NOMO-1 treated with dmso at 0.1 percent for 144 hours (cell line): ENCODE measurements around the gene SSTR5.
"Not testable (repeated sequence)": the region's sequence is repeated elsewhere in the genome, so short reads cannot be mapped to it uniquely, and the experiment has no call there.

ENCODE experiments used
- DNase-seq: peaks from one replicate; lab custom pipeline; 2025; ENCODE audit not compliant: unreplicated experiment; lab: John Stamatoyannopoulos, UW

The SSTR5 gene

GRCh38 chr16:1073566-1074378 is 1.2 kb downstream of the SSTR5 start:
- no peak for DNase-seq

- no peak for DNase-seq
Observed at GRCh38 chr16:1074379-1074649, 1.8 kb downstream of the SSTR5 start.

- no peak for DNase-seq
Observed at GRCh38 chr16:1075546-1075945, 3.0 kb downstream of the SSTR5 start.

GRCh38 chr16:1076801-1077576 is 4.4 kb downstream of the SSTR5 start:
- DNase-seq: no peak

GRCh38 chr16:1077877-1078578 is 5.5 kb downstream of the SSTR5 start:
- no peak for DNase-seq

GRCh38 chr16:1078579-1079021 is 6.1 kb downstream of the SSTR5 start:
- DNase-seq: no peak

GRCh38 chr16:1079341-1079740 is 6.8 kb downstream of the SSTR5 start:
- DNase-seq: no peak

- no peak for DNase-seq
Observed at GRCh38 chr16:1079786-1080525, 7.4 kb downstream of the SSTR5 start.

- DNase-seq: no peak
Observed at GRCh38 chr16:1080801-1081733, 8.5 kb downstream of the SSTR5 start.

- no peak for DNase-seq
Observed at GRCh38 chr16:1081734-1082265, 9.3 kb downstream of the SSTR5 start.

- no peak for DNase-seq
Observed at GRCh38 chr16:1082266-1082951, 9.9 kb downstream of the SSTR5 start.

- DNase-seq: no peak
Observed at GRCh38 chr16:1082952-1083675, 10.6 kb downstream of the SSTR5 start.

GRCh38 chr16:1084971-1085370 is 12.4 kb downstream of the SSTR5 start:
- DNase-seq: no peak

GRCh38 chr16:1086443-1086842 is 13.9 kb downstream of the SSTR5 start:
- DNase-seq: not testable (repeated sequence)

- no peak for DNase-seq
Observed at GRCh38 chr16:1088295-1089170, 16.0 kb downstream of the SSTR5 start.

GRCh38 chr16:1089439-1089821 is 16.9 kb downstream of the SSTR5 start:
- DNase-seq: no peak

GRCh38 chr16:1089822-1090619 is 17.5 kb downstream of the SSTR5 start:
- no peak for DNase-seq
